Choroid plexus epithelial cell (primary cell): ENCODE measurements around the gene SLAMF6.
"Not testable (repeated sequence)": the region's sequence is repeated elsewhere in the genome, so short reads cannot be mapped to it uniquely, and the experiment has no call there.

ENCODE experiments used
- DNase-seq: peaks from one replicate; pipeline ENCODE4 v3.0.0-alpha.2; 2010; ENCODE audit warnings: low read depth
- H3K4me3 ChIP-seq: 2 replicates; pipeline ENCODE4 v1.5.1; 2011; ENCODE audit warnings: low read depth, mild to moderate bottlenecking, control low read depth, low read length, moderate library complexity
- CTCF ChIP-seq: conservative IDR thresholded peaks from 2 replicates; pipeline ENCODE4 v1.5.1; 2011; ENCODE audit warnings: low read depth, mild to moderate bottlenecking, control low read depth, inconsistent platforms, low read length, moderate library complexity

The SLAMF6 gene

GRCh38 chr1:160519642-160520435 lies 3.2 kb downstream of the SLAMF6 start:
- no peak for DNase-seq
- TF ChIP-seq CTCF = no peak
- H3K4me3 ChIP-seq = no peak overlapping the region

- H3K4me3 ChIP-seq, DNase-seq: not testable (repeated sequence)
Observed at GRCh38 chr1:160517519-160517918, 5.5 kb downstream of the SLAMF6 start.

- not testable (repeated sequence) for DNase-seq, H3K4me3 ChIP-seq
Observed at GRCh38 chr1:160515908-160516307, 7.1 kb downstream of the SLAMF6 start.

GRCh38 chr1:160504651-160505050 lies 18.4 kb downstream of the SLAMF6 start:
- no peak for TF ChIP-seq CTCF
- no peak overlapping the region for H3K4me3 ChIP-seq
- DNase-seq = no peak

- no peak for DNase-seq
Observed at GRCh38 chr1:160503087-160503486, 20.0 kb downstream of the SLAMF6 start.

GRCh38 chr1:160500321-160500990 lies 22.6 kb downstream of the SLAMF6 start:
- no peak for DNase-seq
- no peak for TF ChIP-seq CTCF
- no peak overlapping the region for H3K4me3 ChIP-seq

More at GRCh38 chr1:160503087-160503486, 20.0 kb downstream of the SLAMF6 start:
- no peak for TF ChIP-seq CTCF
- H3K4me3 ChIP-seq = no peak overlapping the region

GRCh38 chr1:160499631-160500030 lies 23.4 kb downstream of the SLAMF6 start:
- H3K4me3 ChIP-seq = no peak overlapping the region
- no peak for DNase-seq
- no peak for TF ChIP-seq CTCF

GRCh38 chr1:160498301-160499065 lies 24.6 kb downstream of the SLAMF6 start:
- not testable (repeated sequence) for H3K4me3 ChIP-seq, DNase-seq
